HG03457 (cell line): ENCODE data around the gene ADCY5.

ENCODE experiments used
- ATAC-seq: cut with Tn5 transposase; IDR thresholded peaks from one replicate; pipeline ENCODE4 v1.9.1; 2021; ENCODE audit warnings: moderate number of reproducible peaks; ENCODE audit not compliant: unreplicated experiment

Gene ADCY5

DNA sequence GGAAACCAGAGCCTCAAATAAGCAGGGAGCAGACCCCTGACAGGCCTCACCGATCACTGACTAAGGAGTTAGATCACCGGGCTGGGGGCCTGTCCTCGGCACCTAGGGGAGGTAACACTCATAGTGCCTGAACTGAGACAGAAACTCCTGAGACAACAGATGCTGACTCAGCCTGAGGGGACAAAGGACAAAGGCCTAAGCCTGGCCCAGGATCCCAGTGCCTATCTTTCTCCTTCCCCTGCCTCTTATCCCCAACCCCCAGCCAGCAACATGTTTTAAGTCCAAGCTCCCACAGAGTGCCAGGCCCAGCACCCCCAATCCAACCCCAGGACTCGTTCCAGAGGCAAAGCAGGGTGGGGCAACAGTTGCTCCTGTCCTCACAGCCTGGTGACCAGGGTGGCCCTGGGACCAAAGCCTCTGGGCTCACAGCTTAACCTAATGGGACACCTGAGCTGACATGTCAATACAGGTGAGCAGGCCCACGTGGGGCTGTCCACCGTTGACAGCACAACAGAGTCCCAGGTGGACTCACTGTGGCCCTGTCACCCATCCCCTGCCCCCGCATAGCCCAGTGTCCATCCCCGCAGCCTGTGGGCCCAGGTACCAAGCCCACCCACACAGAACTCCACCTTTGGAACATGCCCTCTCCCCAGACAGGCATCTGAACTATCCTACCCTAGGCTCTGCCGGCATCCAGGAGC, 37.4 kb downstream of the ADCY5 start:
- no peak for ATAC-seq

- no peak for ATAC-seq
Measured at GRCh38 chr3:123410149-123410515, 38.8 kb downstream of the ADCY5 start.

DNA sequence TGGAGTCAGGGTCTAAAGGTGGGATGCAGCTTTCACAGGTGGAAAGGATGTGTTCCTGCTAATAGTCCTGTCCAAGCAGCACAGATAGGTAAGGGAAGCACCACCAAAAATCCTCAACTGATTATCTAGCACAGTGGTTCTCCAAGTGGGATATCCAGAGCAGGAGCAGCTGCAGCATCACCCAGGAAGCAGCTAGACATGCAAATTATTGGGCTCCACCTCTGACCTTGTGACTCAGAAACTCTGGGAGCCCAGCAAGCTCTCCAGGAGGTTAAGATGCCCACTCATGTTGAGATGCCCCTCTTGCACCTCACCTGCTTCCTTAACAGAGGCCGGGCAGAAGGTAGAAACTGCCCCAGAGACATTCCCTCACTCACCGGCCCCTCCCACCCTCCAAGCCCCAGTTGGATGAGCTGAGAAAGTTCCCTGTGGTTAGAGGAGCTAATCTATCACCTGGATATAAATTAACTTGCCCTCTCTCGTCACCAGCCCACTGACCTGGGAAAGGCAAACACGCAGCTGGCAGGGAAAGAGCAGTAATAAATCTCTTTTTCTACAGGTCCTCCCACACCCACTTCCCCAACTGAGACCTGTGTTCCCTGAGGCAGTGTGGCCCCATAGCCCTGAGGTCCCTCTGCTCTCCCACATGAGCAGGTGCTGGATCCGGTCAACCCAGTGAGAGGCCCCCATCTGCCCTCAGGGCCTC, 39.3 kb downstream of the ADCY5 start:
- no peak for ATAC-seq

DNA sequence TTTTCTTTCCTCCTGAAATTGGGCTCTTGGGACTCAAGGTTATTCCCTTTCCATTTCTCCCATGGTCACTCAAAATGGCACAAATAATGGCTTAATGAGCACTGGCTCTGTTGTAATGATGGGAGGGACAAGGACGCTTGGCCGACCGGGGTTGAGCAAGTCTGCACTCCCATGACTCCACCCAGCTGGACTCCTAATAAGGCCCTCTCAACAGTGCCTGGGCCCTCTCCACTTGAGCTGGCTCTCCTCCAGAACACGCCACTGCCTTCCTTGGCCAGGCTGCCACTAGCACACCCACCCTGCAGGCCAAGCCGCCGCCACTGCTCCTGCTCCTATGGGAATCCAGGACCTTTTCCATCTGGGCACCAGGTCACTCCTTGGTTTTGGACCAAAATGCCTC, 42.3 kb downstream of the ADCY5 start:
- no peak for ATAC-seq

DNA sequence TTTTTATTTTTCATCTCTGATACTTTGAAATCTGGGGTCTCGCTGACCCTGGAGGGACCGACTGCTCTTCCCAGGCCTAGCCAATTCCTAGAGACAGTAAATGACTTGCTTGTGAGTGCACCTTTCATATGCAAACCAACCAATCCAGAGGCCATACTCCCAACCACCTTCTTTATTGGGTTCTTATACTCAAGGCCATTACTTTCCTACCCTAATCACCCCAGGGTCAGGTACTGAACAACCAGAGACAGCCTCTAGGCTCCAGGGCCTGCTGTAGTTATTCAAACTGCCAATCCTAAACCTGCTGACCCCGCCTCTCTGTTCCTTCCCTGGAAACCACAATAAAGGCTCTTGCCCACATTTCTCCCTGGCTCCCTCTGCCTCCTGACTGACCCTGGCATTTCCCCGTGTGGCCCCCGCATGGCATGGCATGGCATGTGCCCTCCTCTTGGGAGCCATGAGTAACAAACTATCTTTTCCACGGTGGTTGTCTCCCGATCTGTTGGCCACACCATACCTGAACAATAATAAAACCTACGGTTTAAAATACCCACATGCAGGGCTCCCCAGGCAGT, 42.9 kb downstream of the ADCY5 start:
- no peak for ATAC-seq

DNA sequence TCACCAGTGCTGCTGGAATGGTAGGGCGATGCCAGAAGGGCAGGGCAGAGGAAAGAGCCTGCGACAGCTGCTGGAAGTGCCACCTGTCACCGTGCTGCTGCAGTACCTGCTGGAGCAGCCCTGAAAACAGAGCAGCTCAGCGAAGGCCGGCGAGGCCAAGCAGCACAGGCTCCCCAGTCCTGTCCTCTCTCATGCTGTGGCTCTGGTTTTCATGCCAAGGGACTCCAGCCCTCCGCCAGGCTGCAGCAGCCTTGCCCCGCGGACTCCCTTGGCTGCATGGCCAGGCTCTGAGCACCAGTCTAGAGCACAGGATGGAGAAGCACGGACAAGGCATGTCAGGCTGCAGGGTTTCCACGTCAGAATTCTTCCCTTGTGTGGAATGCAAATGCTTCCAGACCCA, 43.9 kb downstream of the ADCY5 start:
- ATAC-seq, result no peak

- ATAC-seq, result no peak
Measured at GRCh38 chr3:123404391-123404790, 44.5 kb downstream of the ADCY5 start.

- no peak for ATAC-seq
Measured at GRCh38 chr3:123401836-123402530, 46.9 kb downstream of the ADCY5 start.

DNA sequence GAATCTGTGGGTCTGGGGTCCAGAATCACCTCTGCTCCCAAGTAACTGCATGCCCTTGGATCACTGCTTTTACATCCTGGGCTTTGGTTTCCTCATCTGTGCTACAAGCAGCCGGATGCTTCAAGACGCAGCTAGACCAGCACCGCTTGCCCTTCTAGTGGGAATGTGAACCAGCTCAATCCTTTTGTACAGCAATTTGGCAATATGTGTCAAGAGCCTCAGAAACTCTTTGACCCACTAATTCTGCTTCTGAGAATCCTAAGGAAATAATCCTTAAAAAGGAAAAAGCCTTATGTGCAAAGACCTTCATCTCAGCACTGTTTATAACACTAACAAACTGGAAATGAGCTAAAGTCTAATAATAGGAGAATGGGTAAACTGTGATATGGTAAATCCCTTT, 48.7 kb downstream of the ADCY5 start:
- no peak for ATAC-seq

- ATAC-seq, result no peak
Measured at GRCh38 chr3:123399653-123400052, 49.2 kb downstream of the ADCY5 start.

DNA sequence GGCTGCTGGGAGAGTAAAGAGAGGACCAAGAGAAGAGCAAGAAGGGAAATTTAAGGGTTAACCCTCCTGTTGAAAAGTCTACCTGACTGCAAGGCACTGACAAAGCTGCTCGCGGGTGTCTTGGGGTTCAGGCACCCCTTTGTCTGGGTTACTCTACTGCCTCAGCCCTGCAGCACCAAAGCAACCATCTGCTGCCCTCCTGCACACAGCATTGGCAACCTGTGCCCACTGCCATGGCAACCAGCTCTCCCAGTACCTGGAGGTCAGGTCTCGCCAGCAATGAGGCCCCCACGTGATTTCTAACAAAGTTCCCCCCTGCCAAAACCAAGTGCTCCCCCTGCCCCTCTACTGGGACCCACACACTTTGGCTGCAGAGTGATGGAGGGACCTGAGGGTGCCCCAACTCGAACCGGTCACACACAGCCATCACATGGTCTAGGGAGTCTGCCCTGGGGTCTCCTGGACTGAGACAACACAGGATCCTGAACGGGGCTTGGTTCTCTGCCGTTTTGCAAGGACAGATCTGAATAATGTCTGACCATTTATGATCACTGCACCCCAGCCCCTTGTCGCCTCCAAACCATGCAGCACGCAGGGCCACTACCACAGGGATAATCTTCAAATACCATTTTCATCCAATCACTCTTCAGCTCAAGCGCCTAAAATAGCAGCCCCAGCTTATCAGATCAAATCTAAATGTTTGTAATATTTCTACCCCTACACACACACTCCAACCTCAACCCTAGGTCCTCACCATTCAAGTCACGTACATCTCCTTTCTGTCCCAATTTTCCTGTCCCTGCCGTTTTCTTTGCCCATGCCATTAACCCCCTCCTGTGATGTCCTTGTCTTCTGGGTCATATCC, 50.7 kb downstream of the ADCY5 start:
- no peak for ATAC-seq

DNA sequence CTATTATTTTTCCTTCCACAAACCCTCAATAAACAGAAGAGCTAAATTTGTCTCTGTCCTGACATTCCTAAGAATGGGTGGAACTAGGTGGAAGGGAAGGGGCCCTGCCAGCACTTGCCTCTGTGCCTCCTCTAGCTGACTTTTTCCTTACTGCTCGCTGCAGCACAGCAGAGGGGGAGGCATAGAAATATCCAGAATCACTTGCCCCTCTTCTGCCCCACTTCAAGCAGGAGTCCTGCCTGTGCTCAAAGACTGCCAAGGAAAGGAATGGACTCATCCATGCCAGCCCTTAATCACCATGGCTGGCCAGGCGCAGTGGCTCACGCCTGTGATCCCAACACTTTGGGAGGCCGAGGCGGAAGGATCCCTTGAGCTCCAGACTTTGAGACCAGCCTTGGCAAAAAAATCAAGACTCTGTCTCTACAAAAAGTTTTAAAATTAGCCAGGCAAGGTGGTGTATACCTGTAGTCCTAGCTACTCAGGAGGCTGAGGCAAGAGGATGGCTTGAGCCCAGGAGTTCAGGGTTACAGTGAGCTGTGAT, 51.8 kb downstream of the ADCY5 start:
- ATAC-seq, result no peak

GRCh38 chr3:123396171-123397049, 52.5 kb downstream of the ADCY5 start:
- no peak for ATAC-seq

- ATAC-seq, result no peak
Measured at GRCh38 chr3:123395235-123395634, 53.7 kb downstream of the ADCY5 start.

DNA sequence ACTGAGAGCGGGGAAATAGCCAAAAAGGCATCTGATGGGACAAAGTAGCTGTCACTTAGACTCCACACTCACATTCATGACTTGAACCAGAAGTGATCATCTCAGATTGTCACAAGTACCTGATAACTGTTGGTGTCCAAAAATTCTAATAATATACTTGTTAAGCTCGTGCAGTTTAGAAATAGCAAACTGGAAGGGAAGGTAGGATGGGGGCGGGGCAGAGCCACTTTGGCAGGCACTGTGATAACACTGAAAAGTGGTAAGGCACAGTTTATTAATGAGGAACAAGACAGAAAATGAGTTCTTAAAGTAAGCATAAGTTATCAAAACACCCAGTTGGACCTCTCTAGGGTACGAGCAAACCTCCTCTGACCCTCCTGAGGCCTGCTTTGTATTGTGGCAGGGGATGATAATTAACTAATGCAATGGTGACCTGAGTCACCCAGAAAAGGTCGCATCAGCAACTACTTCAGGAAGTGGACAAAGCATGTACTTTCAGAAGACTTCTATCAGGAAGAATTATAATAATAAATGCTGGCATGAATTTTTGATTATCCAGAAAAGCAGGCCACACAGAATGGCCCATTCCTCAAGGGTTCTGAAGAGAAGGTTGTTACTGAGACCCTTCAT, 54.4 kb downstream of the ADCY5 start:
- ATAC-seq, result no peak

GRCh38 chr3:123392871-123393620, 55.8 kb downstream of the ADCY5 start:
- ATAC-seq, result no peak

- ATAC-seq, result no peak
Measured at GRCh38 chr3:123392368-123392767, 56.5 kb downstream of the ADCY5 start.

DNA sequence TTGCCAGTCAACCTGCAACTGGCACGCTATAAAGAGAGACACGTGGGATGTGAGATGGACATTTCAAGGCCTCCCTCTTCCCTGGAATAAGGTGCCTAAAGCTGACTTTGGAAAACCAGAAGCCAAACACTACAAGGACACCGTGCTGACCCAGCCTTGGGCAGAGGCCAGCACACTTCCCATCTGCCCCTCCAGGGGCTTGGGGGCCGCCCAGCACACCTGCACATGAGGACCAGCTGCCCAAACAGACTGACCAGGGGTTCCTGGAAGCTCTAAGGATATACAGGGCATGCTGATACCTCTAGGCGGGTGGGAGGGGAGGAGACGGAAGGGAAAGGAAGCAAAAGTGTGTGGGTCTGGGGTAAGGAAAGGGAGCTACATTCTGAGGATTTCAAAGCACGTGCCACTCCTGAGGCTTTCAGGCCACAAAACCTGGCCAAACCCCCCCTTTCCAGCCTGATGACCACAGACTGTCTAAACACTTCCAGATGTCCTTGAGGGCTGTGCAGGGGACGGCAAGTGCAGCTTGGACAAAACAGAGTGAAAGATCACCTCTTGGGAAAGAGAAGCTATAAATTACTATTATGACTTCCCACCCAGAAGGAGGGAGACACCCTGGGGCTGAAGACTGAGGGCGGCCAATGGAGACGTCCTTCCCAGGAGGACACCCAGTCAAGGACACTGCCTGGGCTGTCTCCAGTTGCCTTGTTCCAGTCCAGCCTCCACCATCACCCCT, 57.9 kb downstream of the ADCY5 start:
- ATAC-seq, result no peak
